Panc1 (cell line): ENCODE data around the gene BCR. TPM values are rescaled to one million over a fixed set of nuclear protein-coding genes. Genes with fewer than 3 reads are reported as not detected.

ENCODE experiments used
- ATAC-seq: fragments of 200-7000 bp; cut with Tn5 transposase; 2 replicates; pipeline ENCODE4 v1.9.1; 2020; ENCODE audit warnings: mild to moderate bottlenecking, moderate library complexity
- BruUV-seq: library from RNA; stranded (reverse); fragments of 400-500 nt; replicated peaks from 2 replicates; lab custom pipeline; 2021; lab: Mats Ljungman, UMichigan
- CTCF ChIA-PET: fragments of 300-600 bp; sonication (Branson Sonifier 250); formaldehyde crosslinking; loops from one replicate; lab custom pipeline; 2022; ENCODE audit warnings: antibody characterized with exemption; lab: Charles Lee
- POLR2A ChIA-PET: fragments of 300-600 bp; sonication (Branson Sonifier 250); formaldehyde crosslinking; loops from one replicate; lab custom pipeline; 2022; ENCODE audit warnings: antibody characterized with exemption; lab: Charles Lee
- DNase-seq: peaks from one replicate; pipeline ENCODE4 v3.0.0-alpha.2; 2010; ENCODE audit warnings: low read depth, low spot score
- H3K27ac ChIP-seq: 2 replicates; pipeline ENCODE4 v1.5.1; 2011; ENCODE audit warnings: mild to moderate bottlenecking, low read length, inconsistent platforms
- H3K27me3 ChIP-seq: fragments of 200-500 bp; sonication (Bioruptor generic); 2 replicates; pipeline ENCODE4 v1.6.0; 2014; ENCODE audit warnings: low read length, inconsistent platforms; ENCODE audit not compliant: control insufficient read depth, insufficient read depth
- H3K36me3 ChIP-seq: fragments of 200-500 bp; sonication (Bioruptor generic); 2 replicates; pipeline ENCODE4 v1.5.1; 2014; ENCODE audit warnings: inconsistent platforms, mild to moderate bottlenecking, low read length, moderate library complexity; ENCODE audit not compliant: control insufficient read depth, insufficient read depth
- H3K4me1 ChIP-seq: 2 replicates; pipeline ENCODE4 v1.5.1; 2011; ENCODE audit warnings: inconsistent platforms, mild to moderate bottlenecking, low read length, moderate library complexity; ENCODE audit not compliant: control insufficient read depth, insufficient read depth
- H3K4me3 ChIP-seq, 2 experiments: 2 replicates each; pipeline ENCODE4 v1.5.1; 2011 to 2012; ENCODE audit warnings: low read depth in 2 of 2, low read length in 2 of 2, mild to moderate bottlenecking in 2 of 2, inconsistent platforms in 1 of 2, moderate library complexity in 1 of 2
- H3K9me3 ChIP-seq: fragments of 200-500 bp; sonication (Bioruptor generic); 2 replicates; pipeline ENCODE4 v1.5.1; 2014; ENCODE audit warnings: low read depth, mild to moderate bottlenecking, inconsistent platforms, low read length, moderate library complexity; ENCODE audit not compliant: control insufficient read depth, insufficient read depth
- CTCF ChIP-seq: fragments of 450-650 bp; IDR thresholded peaks from 2 replicates; pipeline ENCODE4 v1.5.1; 2017; ENCODE audit warnings: mild to moderate bottlenecking
- POLR2AphosphoS5 ChIP-seq: IDR thresholded peaks from 2 replicates; pipeline ENCODE4 v1.6.1; 2012; ENCODE audit warnings: mild to moderate bottlenecking, low read depth, low read length, moderate library complexity
- REST ChIP-seq, 2 experiments: IDR thresholded peaks; 2 replicates each; pipeline ENCODE4 v1.6.1; 2011 to 2012; ENCODE audit warnings: low read depth in 2 of 2, control low read depth in 1 of 2, low read length in 1 of 2, mild to moderate bottlenecking in 1 of 2, moderate library complexity in 1 of 2; ENCODE audit not compliant: insufficient read depth in 1 of 2
- SIN3A ChIP-seq: IDR thresholded peaks from 2 replicates; pipeline ENCODE4 v1.6.1; 2012; ENCODE audit warnings: low read depth, mild to moderate bottlenecking, low read length, moderate library complexity, borderline replicate concordance; ENCODE audit not compliant: insufficient read depth
- TCF7L2 ChIP-seq: IDR thresholded peaks from 2 replicates; pipeline ENCODE4 v1.6.1; 2011; ENCODE audit warnings: mild to moderate bottlenecking, low read depth, low read length, inconsistent platforms
- in situ Hi-C: cut with HindIII; loops from 2 replicates; pipeline ENCODE4 v1.10.0; 2016; ENCODE audit warnings: low sequenced_read_pairs, low pct_unique_long_range_greater_than_20kb
- intact Hi-C: fragments of 100-400 bp; cut with micrococcal nuclease; formaldehyde crosslinking; loops from one replicate; pipeline ENCODE4 v1.10.0; 2022; ENCODE audit not compliant: unreplicated experiment
- total RNA-seq: library from RNA; stranded (reverse); gene quantifications from one replicate; pipeline ENCODE4 v1.2.1, GENCODE V29; 2021; ENCODE audit not compliant: unreplicated experiment

Gene BCR
- total RNA-seq, 1 experiment from 2014 or later, result 32.1 TPM

GRCh38 chr22:23206915-23207314 is 26.6 kb downstream of the BCR start:
- CTCF ChIA-PET, result no interaction called here
- intact Hi-C loops, result no loop called here
- DNase-seq (no peak), ATAC-seq (no peak)
- no TSS peak for BruUV-seq
- Histone ChIP-seq H3K27me3 (no peaks in the 10 kb centered on the region), H3K9me3 (no peaks in the 10 kb centered on the region), H3K4me1 (no peaks in the 10 kb centered on the region), H3K27ac (no peak overlapping the region), H3K4me3 (no peak overlapping the region), H3K36me3 (no peaks in the 10 kb centered on the region)
- no peak for TF ChIP-seq POLR2AphosphoS5
- no peak for TF ChIP-seq SIN3A
- TF ChIP-seq TCF7L2, result no peak
- TF ChIP-seq CTCF, result no peak
- TF ChIP-seq REST (IDR thresholded peaks at IDR 0.05; ENCODE audit: insufficient read depth in 1 of 2, low read depth in 2 of 2, low read length in 1 of 2), result no peak
- POLR2A ChIA-PET, result no interaction called here
- in situ Hi-C loops, result no loop called here

- no peak overlapping the region for H3K27ac ChIP-seq
- ATAC-seq, result no peak
- no peak overlapping the region for H3K4me3 ChIP-seq
- TF ChIP-seq TCF7L2 (no peak), CTCF (no peak), POLR2AphosphoS5 (no peak), REST (IDR thresholded peaks at IDR 0.05; ENCODE audit: insufficient read depth in 1 of 2, low read depth in 2 of 2, low read length in 1 of 2) (no peak), SIN3A (no peak)
- in situ Hi-C loops (no loop called here), intact Hi-C loops (no loop called here)
- BruUV-seq, result no TSS peak
- DNase-seq, result no peak
- ChIA-PET POLR2A (no interaction called here), CTCF (no interaction called here)
- H3K4me1 ChIP-seq, result no peaks in the 10 kb centered on the region
- no peaks in the 10 kb centered on the region for H3K36me3 ChIP-seq
- H3K9me3 ChIP-seq, result no peaks in the 10 kb centered on the region
- no peaks in the 10 kb centered on the region for H3K27me3 ChIP-seq
Observed at GRCh38 chr22:23207729-23208393, 27.6 kb downstream of the BCR start.
